Gastrocnemius medialis (tissue), 4 donors: ENCODE measurements around the gene SLC25A5.

Experiments
- POLR2A ChIP-seq, 2 donors: fragments of 450-650 bp; IDR thresholded peaks; one replicate each; pipeline ENCODE4 v1.6.1; 2017; ENCODE audit warnings: antibody characterized with exemption in 2 of 2, mild to moderate bottlenecking in 2 of 2, moderate library complexity in 2 of 2
- TF ChIP-seq, protein P1 (sequence below), 5 experiments: fragments of 450-650 bp in 3 of 5; fragments of 200-600 bp in 2 of 5; sonication (generic) in 2 of 5; IDR thresholded peaks in 4 of 5; conservative IDR thresholded peaks in 1 of 5; 1 replicate in 4 of 5; 2 replicates in 1 of 5; pipeline ENCODE4 v1.5.1; 2016 to 2019; ENCODE audit warnings: antibody characterized with exemption in 5 of 5, mild to moderate bottlenecking in 3 of 5, moderate library complexity in 3 of 5

GRCh38 chrX:119518371-119518770 is 50.1 kb downstream of the SLC25A5 start:
- TF ChIP-seq, protein P1, sequence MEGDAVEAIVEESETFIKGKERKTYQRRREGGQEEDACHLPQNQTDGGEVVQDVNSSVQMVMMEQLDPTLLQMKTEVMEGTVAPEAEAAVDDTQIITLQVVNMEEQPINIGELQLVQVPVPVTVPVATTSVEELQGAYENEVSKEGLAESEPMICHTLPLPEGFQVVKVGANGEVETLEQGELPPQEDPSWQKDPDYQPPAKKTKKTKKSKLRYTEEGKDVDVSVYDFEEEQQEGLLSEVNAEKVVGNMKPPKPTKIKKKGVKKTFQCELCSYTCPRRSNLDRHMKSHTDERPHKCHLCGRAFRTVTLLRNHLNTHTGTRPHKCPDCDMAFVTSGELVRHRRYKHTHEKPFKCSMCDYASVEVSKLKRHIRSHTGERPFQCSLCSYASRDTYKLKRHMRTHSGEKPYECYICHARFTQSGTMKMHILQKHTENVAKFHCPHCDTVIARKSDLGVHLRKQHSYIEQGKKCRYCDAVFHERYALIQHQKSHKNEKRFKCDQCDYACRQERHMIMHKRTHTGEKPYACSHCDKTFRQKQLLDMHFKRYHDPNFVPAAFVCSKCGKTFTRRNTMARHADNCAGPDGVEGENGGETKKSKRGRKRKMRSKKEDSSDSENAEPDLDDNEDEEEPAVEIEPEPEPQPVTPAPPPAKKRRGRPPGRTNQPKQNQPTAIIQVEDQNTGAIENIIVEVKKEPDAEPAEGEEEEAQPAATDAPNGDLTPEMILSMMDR (IDR thresholded peaks at IDR 0.05 in 4 of 5, conservative IDR thresholded peaks at IDR 0.05 in 1 of 5) = no peak
- TF ChIP-seq POLR2A (IDR thresholded peaks at IDR 0.05) = no peak
